ENCODE measurements around the gene DCLRE1A. TPM values are rescaled to one million over a fixed set of nuclear protein-coding genes. Genes with fewer than 3 reads are reported as not detected.

DCLRE1A gene
- total and polyA plus RNA-seq, 2 of the 13 experiments (the other 11 are each of a cell fraction or from before 2014, with no cell fraction given): 6.2 to 19.6 TPM

GRCh38 chr10:113854761-113855588 lies 1.1 kb upstream of the DCLRE1A start:
- no peaks in the 10 kb centered on the region; a peak in 1 of 5 replicates for H3K27me3 ChIP-seq (ENCODE audit: control insufficient read depth in 1 of 2, insufficient read depth in 2 of 2, low read length in 2 of 2)
- peaks cover 39% of the 10 kb centered on the region for H3K4me1 ChIP-seq (ENCODE audit: insufficient read depth, low read length)
- peaks cover 2 to 10% of the 10 kb centered on the region in 2 experiments for H3K36me3 ChIP-seq (replicated peaks in 1 of 2; ENCODE audit: control insufficient read depth in 1 of 2, insufficient read depth in 2 of 2, low read length in 2 of 2)
- ChIA-PET CTCF (ENCODE audit: low intra/inter-chr PET ratio, low total read pairs) (no interaction called here), POLR2A (no interaction called here)
- peak overlapping the region; percentile 86 for H3K4me2 ChIP-seq (ENCODE audit: low read depth, low read length)
- intact Hi-C loops (cut with micrococcal nuclease; ENCODE audit: unreplicated experiment) (loop anchor here (5.0 kb wide), 1 partner anchor 317 kb away; the partner anchor contains the start of gene CCDC186), in situ Hi-C loops (cut with HindIII; ENCODE audit: extremely low pct_ligation_motif_present, low pct_unique_long_range_greater_than_20kb) (no loop called here)
- 0% methylated on average over 19 of the region's 62 CpGs for WGBS (ENCODE audit: low lambda C conversion rate)
- peak overlapping the region; percentile 97 for H3K9ac ChIP-seq (ENCODE audit: insufficient read depth, low read depth, low read length)
- FAIRE-seq: no peak
- no peaks in the 10 kb centered on the region for H3K9me3 ChIP-seq (ENCODE audit: low read length)
- ATAC-seq: peak; percentile 88
- peak; percentile 23 for DNase-seq (ENCODE audit: low spot score)
- no peaks in the 10 kb centered on the region for H4K20me1 ChIP-seq (ENCODE audit: insufficient read depth, low read length)
- peak overlapping the region; percentile 67 for H2AFZ ChIP-seq (ENCODE audit: low read length)
- H3K27ac ChIP-seq (ENCODE audit: extremely low read length, insufficient read depth, low read length): peak overlapping the region; percentile 94
- peaks cover 36% of the 10 kb centered on the region for H3K79me2 ChIP-seq (ENCODE audit: insufficient read depth, low read length)
- TSS peak; percentile 56 for BruUV-seq (replicated peaks)
- H3K4me3 ChIP-seq (replicated peaks in 1 of 3; ENCODE audit: insufficient read depth in 1 of 3, low read depth in 2 of 3, low read length in 3 of 3): peak overlapping the region; percentile 92 to 98 (median 92)
- TF ChIP-seq PBX3 (CRISPR knock-in tag; IDR thresholded peaks at IDR 0.05; ENCODE audit: borderline replicate concordance): no peak
- TF ChIP-seq PCBP1 (IDR thresholded peaks at IDR 0.05; ENCODE audit: borderline replicate concordance, low read depth, low read length): no peak
- no peak for TF ChIP-seq PRDM4 (CRISPR knock-in tag; IDR thresholded peaks at IDR 0.05; ENCODE audit: borderline replicate concordance)
- no peak for TF ChIP-seq RARG (CRISPR knock-in tag; IDR thresholded peaks at IDR 0.05; ENCODE audit: low read depth)
- no peak for TF ChIP-seq CAMTA2 (CRISPR knock-in tag; IDR thresholded peaks at IDR 0.05; ENCODE audit: borderline replicate concordance)
- peak; percentile 31; the same call in 1 of the 2 replicates for TF ChIP-seq IRF2 (CRISPR knock-in tag; IDR thresholded peaks at IDR 0.05)
- no peak for TF ChIP-seq PRDM15 (CRISPR knock-in tag; IDR thresholded peaks at IDR 0.05)
- TF ChIP-seq SP2 (CRISPR knock-in tag; IDR thresholded peaks at IDR 0.05): no peak
- TF ChIP-seq SAP130 (CRISPR knock-in tag; IDR thresholded peaks at IDR 0.05; ENCODE audit: low read depth): peak; percentile 27; the same call in 1 of the 2 replicates
- 0 out of 2 replicates have a peak, but pooled peaks have one; percentile 55 for TF ChIP-seq ZNF639 (CRISPR knock-in tag; conservative IDR thresholded peaks at IDR 0.05)
- no peak; the same call in 1 of the 2 replicates for TF ChIP-seq ATF2 (CRISPR knock-in tag; IDR thresholded peaks at IDR 0.05)
- TF ChIP-seq ZNF598 (CRISPR knock-in tag; IDR thresholded peaks at IDR 0.05; ENCODE audit: borderline replicate concordance): no peak
